ENCODE data around the gene IL34.

GRCh38 chr16:70605283-70605657 is 41.1 kb upstream of the IL34 start:
- no peak for TF ChIP-seq FOXK2 (IDR thresholded peaks at IDR 0.05)
- no peak for TF ChIP-seq FOXM1 (IDR thresholded peaks at IDR 0.05; ENCODE audit: borderline replicate concordance)
- TF ChIP-seq NFRKB (IDR thresholded peaks at IDR 0.05), result no peak
- TF ChIP-seq FOXA1 (IDR thresholded peaks at IDR 0.05), result no peak
- TF ChIP-seq SP1 (IDR thresholded peaks at IDR 0.05), result no peak
